Activated naive CD8-positive, alpha-beta T cell treated with anti-CD3 and anti-CD28 coated beads, Interleukin-2, amount 50 U/mL, for 24 hours (primary cell): Measurements from ENCODE around the gene ARF4.
A peak's percentile ranks its signal among the peaks of the same experiment; 100 is the strongest.

Experiments used
- ATAC-seq: fragments of 150-1000 bp; cut with Tn5 transposase; one replicate; pipeline ENCODE4 v1.10.0; 2021
- DNase-seq: peaks from one replicate; pipeline ENCODE4 v3.0.0; 2021
- H3K27ac Mint-ChIP-seq: one replicate; pipeline ENCODE4 v1.8.0; 2021; ENCODE audit warnings: mild to moderate bottlenecking, mixed read lengths
- H3K27me3 Mint-ChIP-seq: one replicate; pipeline ENCODE4 v1.8.0; 2021; ENCODE audit warnings: mixed read lengths
- H3K36me3 Mint-ChIP-seq: one replicate; pipeline ENCODE4 v1.8.0; 2021; ENCODE audit warnings: low read depth, mixed read lengths
- H3K4me1 Mint-ChIP-seq: one replicate; pipeline ENCODE4 v1.8.0; 2021; ENCODE audit warnings: mixed read lengths
- H3K4me3 Mint-ChIP-seq: one replicate; pipeline ENCODE4 v1.8.0; 2021; ENCODE audit warnings: mild to moderate bottlenecking, moderate library complexity, mixed read lengths
- H3K9me3 Mint-ChIP-seq: one replicate; pipeline ENCODE4 v1.8.0; 2021; ENCODE audit warnings: mixed read lengths

Gene ARF4

DNA sequence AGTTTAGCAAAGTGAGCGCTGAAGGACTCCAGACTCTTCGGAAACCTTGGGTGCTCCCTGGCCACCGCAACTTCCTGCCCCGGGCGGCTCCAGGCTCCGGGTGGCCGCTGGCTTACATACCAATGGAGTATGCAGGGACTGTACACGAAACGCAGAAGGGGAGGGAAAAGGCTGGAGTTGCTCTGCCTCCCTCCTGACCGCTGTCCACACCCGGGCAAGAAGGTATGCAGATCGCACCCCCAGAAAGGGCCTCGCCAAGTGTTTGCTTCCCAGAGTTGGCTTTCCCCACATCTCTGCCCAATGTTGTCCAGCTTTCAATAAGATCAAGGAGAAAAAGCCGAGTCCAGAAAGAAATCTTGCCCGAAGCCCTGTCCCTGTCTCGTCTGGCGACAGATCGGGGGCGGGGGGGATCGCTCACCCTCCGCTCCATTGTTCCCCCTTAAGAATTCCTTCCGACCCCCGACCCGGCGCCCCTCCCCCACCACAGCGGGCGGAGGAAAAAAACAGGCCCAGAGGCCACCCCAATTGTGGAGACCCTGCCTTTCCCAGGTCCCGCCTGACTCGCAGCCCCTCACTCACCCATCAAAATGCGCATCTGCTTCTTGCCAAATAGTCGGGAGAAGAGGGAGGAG lies 533 bp downstream of the ARF4 start:
- Mint-ChIP-seq H3K36me3 (peaks cover 34% of the 10 kb centered on the region), H3K4me1 (peaks cover 45% of the 10 kb centered on the region), H3K4me3 (peak overlapping the region; percentile 98), H3K27me3 (peaks cover 3% of the 10 kb centered on the region), H3K27ac (peak overlapping the region; percentile 100), H3K9me3 (no peaks in the 10 kb centered on the region)
- DNase-seq, result peak; percentile 63
- ATAC-seq, result no peak

DNA sequence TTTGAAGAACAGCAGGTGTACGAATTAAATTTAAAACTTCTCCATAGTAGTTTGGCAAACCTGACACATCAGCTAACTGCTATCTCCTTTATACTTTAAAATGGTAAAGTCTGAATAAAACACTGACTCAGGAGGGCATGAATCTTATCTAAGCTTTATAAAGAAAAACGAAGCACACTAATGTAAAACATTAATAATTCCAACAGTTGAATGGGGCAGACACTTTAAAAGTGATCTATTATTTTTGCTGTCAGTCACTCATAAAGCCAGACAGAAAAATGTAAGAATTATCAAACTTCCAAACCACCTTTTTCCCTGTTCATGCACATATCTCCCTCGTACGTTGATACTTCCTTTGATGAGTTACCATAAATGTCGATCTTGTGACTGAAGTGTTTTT lies 2.6 kb downstream of the ARF4 start:
- Mint-ChIP-seq H3K4me3 (peak overlapping the region; percentile 98), H3K27ac (peak overlapping the region; percentile 59), H3K36me3 (peaks cover 36% of the 10 kb centered on the region), H3K4me1 (peaks cover 47% of the 10 kb centered on the region), H3K9me3 (no peaks in the 10 kb centered on the region), H3K27me3 (peaks cover 3% of the 10 kb centered on the region)
- DNase-seq, result no peak
- ATAC-seq, result no peak

DNA sequence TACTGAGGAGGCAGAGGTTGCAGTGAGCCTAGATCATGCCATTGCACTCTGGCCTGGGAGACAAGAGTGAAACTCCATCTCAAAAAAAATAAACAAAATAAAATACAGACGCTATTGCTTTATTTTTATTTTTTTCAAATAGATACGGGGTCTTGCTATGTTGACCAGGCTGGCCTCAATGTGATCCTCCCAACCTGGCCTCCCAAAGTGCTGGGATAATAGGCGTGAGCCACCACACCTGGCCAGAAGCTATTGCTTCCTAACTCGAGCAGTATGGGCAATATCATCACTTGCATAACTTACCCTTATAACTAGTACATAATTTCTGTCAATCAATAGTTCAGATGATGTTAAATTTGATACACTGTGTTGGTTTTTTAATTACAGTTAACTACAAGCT lies 3.0 kb downstream of the ARF4 start:
- Mint-ChIP-seq H3K4me3 (peak overlapping the region; percentile 98), H3K27me3 (peaks cover 3% of the 10 kb centered on the region), H3K27ac (no peak overlapping the region), H3K36me3 (peaks cover 36% of the 10 kb centered on the region), H3K4me1 (peaks cover 42% of the 10 kb centered on the region), H3K9me3 (no peaks in the 10 kb centered on the region)
- DNase-seq, result no peak
- ATAC-seq, result no peak

DNA sequence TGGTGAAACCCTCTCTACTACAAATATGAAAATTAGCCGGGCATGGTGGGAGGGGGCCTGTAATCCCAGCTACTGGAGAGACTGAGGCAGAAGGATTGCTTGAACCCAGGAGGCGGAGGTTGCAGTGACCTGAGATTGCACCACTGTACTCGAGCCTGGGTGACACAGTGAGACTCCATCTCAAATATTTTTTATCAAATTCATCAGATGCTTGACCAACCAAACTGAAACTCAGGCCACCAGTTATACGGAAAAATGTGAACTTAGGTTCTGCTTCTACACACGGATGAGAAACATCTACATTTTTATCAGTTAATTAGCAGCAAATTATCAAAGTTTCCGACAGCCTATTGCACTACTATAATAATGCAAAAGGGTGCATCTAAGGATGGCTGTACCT lies 4.8 kb downstream of the ARF4 start:
- Mint-ChIP-seq H3K27me3 (no peaks in the 10 kb centered on the region), H3K4me1 (peaks cover 38% of the 10 kb centered on the region), H3K36me3 (peaks cover 33% of the 10 kb centered on the region), H3K9me3 (no peaks in the 10 kb centered on the region), H3K4me3 (no peak overlapping the region), H3K27ac (no peak overlapping the region)
- ATAC-seq (no peak), DNase-seq (no peak)

DNA sequence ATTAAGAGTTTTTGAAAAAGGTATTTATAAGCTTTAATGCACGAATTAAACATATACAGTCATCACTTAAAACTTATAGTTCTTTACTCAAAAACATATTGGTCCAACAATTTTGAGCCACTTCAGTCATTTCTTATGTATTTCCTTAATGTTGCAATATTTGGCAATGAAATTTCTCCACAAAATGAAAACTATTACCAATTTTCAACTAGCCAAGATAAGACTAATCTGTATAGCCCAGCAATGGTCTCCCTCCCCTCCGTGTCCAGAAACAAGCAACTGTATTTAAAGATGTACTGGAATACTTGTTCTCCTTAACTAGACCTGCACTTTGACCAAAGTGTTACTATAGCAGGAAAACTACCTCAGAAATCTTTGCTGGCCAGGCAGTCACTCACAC lies 9.2 kb downstream of the ARF4 start:
- Mint-ChIP-seq H3K4me3 (no peak overlapping the region), H3K27ac (no peak overlapping the region), H3K4me1 (peaks cover 28% of the 10 kb centered on the region), H3K9me3 (no peaks in the 10 kb centered on the region), H3K36me3 (peaks cover 24% of the 10 kb centered on the region), H3K27me3 (no peaks in the 10 kb centered on the region)
- ATAC-seq (no peak), DNase-seq (no peak)

DNA sequence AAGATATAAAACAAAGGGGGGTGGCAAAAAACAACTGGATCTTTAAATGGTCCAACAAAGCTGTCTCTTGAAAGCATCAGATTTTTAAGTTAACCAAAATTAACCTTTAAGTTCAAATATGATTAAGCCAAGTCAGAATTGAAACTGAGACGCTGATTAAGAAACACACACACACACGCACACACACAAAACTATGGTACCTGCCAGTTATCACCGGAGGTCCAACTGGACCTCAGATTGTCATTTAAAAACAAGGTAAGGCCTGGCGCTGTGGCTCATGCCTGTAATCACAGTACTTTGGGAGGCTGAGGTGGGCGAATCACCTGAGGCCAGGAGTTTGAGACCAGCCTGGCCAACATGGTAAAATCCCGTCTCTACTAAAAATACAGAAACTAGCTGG lies 10.4 kb downstream of the ARF4 start:
- DNase-seq (no peak), ATAC-seq (no peak)
- no peak overlapping the region for H3K4me3 Mint-ChIP-seq
- H3K36me3 Mint-ChIP-seq, result peaks cover 26% of the 10 kb centered on the region
- H3K4me1 Mint-ChIP-seq, result peaks cover 24% of the 10 kb centered on the region
- no peaks in the 10 kb centered on the region for H3K27me3 Mint-ChIP-seq
- no peak overlapping the region for H3K27ac Mint-ChIP-seq
- H3K9me3 Mint-ChIP-seq, result no peaks in the 10 kb centered on the region

DNA sequence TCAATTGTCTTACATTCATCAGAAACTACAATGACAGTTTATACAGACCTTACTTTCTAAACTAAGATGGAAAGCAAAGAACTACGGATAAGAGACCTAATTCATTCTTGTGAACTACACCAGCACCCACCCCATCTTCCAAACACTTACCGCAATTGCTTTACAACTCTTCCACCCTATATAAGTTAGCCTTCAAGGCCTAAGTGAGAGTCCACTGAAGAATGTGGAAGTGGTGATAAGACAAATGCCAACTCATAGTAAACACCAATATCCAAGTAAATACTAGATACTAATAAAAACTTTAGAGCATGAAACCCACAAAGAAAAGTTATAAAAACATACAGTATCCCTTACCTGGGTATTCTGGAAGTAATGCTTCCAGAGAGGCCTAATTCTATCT lies 13.6 kb downstream of the ARF4 start:
- Mint-ChIP-seq H3K9me3 (no peaks in the 10 kb centered on the region), H3K4me3 (no peak overlapping the region), H3K4me1 (peaks cover 21% of the 10 kb centered on the region), H3K27me3 (no peaks in the 10 kb centered on the region), H3K36me3 (peaks cover 38% of the 10 kb centered on the region), H3K27ac (no peak overlapping the region)
- no peak for DNase-seq
- no peak for ATAC-seq

DNA sequence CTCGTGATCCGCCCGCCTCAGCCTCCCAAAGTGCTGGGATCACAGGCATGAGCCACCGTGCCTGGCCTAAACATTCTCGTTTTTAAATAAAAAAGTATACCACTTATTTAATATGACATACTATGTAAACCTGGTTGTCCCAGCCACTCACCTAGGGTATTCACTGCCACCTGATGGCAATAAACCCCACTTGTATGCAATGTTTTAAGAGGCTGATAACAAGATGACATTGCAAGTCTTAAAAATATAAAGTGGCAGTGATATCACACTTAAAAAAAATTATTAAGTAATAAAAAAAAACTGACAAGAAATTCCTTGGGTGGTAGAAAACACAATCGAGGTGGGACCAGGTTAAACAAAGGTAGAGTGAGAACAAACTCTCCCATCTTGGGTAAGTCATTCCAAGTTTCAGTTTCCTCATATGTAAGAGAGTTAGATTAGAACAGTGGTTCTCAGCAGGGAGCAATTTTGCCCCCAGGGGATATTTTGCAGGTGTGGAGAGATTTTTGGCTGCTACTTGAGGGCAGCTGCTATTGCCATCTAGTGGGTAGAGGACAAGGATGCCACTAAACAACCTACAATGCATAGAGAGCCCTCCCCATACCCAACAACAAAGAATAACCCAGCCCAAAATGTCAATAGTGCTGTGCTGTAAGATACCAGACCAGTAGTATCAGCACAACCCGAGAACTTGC lies 14.5 kb downstream of the ARF4 start:
- H3K4me1 Mint-ChIP-seq, result peaks cover 21% of the 10 kb centered on the region
- H3K4me3 Mint-ChIP-seq, result no peak overlapping the region
- no peaks in the 10 kb centered on the region for H3K9me3 Mint-ChIP-seq
- no peaks in the 10 kb centered on the region for H3K27me3 Mint-ChIP-seq
- no peak for DNase-seq
- no peak for ATAC-seq
- H3K27ac Mint-ChIP-seq, result no peak overlapping the region
- H3K36me3 Mint-ChIP-seq, result peaks cover 42% of the 10 kb centered on the region

DNA sequence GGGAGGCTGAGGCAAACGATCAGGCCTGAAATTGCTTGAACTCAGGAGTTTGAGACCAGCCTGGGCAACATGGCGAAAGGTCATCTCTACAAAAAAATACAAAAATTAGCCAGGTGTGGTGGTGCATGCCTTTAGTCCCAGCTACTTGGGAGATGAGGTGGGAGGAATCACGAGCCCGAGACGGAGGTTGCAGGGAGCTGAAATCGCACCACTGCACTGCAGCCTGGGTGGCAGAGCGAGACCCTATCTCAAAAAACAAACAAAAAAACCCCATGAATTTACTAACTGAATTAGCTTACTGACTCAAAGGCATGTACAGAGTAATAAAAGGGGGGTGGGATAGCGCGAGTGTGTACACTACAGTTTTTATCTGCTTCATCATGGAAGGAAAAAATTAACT lies 19.3 kb downstream of the ARF4 start:
- Mint-ChIP-seq H3K4me1 (peaks cover 20% of the 10 kb centered on the region), H3K27ac (peak overlapping the region; percentile 9), H3K4me3 (no peak overlapping the region), H3K27me3 (no peaks in the 10 kb centered on the region), H3K9me3 (no peaks in the 10 kb centered on the region), H3K36me3 (peaks cover 61% of the 10 kb centered on the region)
- DNase-seq, result no peak
- ATAC-seq, result no peak

DNA sequence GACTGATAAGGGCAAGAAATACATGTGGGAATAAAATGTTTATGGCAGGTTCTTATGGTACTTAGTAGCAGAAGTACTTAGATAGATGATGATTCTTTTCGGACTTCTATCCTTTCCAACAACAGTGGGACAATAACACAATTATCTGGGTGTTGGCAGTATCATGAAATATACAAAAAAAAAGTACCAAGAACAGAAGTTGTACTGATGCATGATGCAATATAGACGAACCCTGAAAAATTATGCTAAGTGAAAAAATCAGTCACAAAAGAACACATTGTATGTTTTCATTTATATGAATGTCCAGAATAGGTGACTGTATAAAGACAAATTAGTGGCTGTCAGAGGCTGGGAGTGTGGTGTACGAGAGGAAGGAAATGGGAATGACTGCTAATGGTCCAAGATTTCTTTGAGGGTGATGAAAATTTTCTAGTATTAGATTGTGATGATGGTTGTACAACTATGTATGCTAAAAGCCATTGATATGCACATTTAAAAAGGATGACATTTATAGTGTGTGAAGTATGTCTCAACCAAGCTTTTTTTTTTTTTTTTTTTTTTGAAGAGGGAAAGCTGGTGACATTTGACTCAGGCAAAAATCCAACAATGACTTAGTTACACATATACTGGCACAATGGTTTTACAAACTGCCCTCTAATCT lies 21.0 kb downstream of the ARF4 start:
- no peaks in the 10 kb centered on the region for H3K27me3 Mint-ChIP-seq
- no peaks in the 10 kb centered on the region for H3K9me3 Mint-ChIP-seq
- ATAC-seq (no peak), DNase-seq (no peak)
- peaks cover 20% of the 10 kb centered on the region for H3K4me1 Mint-ChIP-seq
- H3K27ac Mint-ChIP-seq, result peak overlapping the region; percentile 32
- H3K36me3 Mint-ChIP-seq, result peaks cover 67% of the 10 kb centered on the region
- H3K4me3 Mint-ChIP-seq, result no peak overlapping the region

DNA sequence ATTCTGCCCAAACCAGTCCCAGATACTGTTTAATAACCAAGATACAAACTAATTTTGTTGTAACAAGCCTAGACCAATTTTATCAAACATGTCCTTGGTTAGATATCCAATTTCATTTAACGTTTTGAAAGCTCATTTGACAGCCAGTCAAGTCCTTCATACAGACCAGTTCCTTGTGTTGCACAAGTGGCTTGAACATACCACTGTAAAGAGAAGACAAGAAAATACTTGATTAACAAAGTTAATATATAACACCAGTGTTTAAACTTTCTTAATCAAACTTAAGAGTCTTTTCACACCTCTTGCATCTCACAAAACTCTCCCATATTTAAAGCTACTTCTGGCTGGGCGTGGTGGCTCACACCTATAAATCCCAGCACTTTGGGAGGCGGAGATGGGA lies 25.0 kb downstream of the ARF4 start:
- Mint-ChIP-seq H3K27ac (no peak overlapping the region), H3K9me3 (no peaks in the 10 kb centered on the region), H3K36me3 (peaks cover 55% of the 10 kb centered on the region), H3K4me3 (no peak overlapping the region), H3K27me3 (no peaks in the 10 kb centered on the region), H3K4me1 (peaks cover 16% of the 10 kb centered on the region)
- ATAC-seq (no peak), DNase-seq (no peak)

DNA sequence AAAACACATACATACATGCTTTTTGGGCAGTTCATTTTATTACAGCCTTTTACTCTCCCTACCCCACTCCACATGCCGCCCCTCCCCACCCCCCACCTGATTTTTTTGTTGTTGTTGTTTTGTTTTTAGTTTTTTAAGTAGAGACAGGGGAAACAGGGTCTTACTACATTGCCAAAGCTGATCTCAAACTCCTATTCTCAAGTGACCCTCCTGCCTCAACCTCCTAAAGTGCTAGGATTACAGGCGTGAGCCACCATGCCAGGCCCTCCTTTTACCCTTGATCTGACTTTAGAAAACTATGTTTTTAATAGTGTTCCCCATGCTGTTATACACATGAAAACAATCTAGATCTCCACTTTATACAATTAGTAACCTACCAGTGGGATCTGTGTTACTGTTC lies 26.3 kb downstream of the ARF4 start:
- Mint-ChIP-seq H3K36me3 (peaks cover 48% of the 10 kb centered on the region), H3K4me3 (no peak overlapping the region), H3K4me1 (peaks cover 7% of the 10 kb centered on the region), H3K27ac (peak overlapping the region; percentile 4), H3K9me3 (no peaks in the 10 kb centered on the region), H3K27me3 (no peaks in the 10 kb centered on the region)
- ATAC-seq (no peak), DNase-seq (no peak)

DNA sequence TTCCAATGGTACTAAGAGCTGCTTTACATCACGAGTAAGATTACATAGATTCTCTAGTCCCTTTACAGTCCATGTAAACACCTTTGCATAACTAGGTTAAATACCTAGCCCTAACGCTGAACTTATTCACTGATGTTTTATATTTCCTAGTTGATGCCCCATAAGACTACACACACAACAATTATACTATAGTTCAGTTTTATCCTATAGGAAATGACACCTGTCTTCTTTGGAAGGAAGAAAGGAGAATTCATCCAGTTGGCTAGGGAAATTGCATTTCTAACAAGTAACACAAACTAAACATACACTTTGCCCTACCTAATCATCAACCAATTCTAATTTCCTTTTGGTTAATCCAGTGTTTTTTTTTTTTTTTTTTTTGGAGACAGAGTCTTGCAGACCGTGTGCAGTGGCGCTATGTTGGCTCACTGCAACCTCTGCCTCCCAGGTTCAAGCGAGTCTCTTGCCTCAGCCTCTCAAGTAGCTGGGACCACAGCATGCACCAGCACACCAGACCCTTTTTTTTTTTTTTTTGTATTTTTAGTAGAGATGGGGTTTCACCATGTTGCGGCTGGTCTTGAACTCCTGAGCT lies 27.2 kb downstream of the ARF4 start:
- Mint-ChIP-seq H3K36me3 (peaks cover 39% of the 10 kb centered on the region), H3K27me3 (no peaks in the 10 kb centered on the region), H3K4me1 (peaks cover 7% of the 10 kb centered on the region), H3K4me3 (no peak overlapping the region), H3K27ac (no peak overlapping the region), H3K9me3 (no peaks in the 10 kb centered on the region)
- no peak for ATAC-seq
- no peak for DNase-seq

DNA sequence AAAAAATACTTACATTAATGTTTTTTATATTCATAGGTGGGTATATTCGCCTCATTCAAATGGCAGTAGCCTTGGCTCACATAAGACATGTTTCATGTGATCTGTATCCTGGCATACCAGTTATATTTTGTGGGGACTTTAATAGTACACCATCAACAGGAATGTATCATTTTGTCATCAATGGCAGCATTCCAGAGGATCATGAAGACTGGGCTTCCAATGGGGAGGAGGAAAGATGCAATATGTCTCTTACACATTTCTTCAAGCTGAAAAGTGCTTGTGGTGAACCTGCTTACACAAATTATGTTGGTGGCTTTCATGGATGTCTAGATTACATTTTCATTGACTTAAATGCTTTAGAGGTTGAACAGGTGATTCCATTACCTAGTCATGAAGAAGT lies 37.6 kb downstream of the ARF4 start:
- Mint-ChIP-seq H3K27ac (no peak overlapping the region), H3K9me3 (no peaks in the 10 kb centered on the region), H3K27me3 (no peaks in the 10 kb centered on the region), H3K4me1 (peaks cover 50% of the 10 kb centered on the region), H3K4me3 (peak overlapping the region; percentile 74), H3K36me3 (peaks cover 50% of the 10 kb centered on the region)
- DNase-seq (no peak), ATAC-seq (no peak)

DNA sequence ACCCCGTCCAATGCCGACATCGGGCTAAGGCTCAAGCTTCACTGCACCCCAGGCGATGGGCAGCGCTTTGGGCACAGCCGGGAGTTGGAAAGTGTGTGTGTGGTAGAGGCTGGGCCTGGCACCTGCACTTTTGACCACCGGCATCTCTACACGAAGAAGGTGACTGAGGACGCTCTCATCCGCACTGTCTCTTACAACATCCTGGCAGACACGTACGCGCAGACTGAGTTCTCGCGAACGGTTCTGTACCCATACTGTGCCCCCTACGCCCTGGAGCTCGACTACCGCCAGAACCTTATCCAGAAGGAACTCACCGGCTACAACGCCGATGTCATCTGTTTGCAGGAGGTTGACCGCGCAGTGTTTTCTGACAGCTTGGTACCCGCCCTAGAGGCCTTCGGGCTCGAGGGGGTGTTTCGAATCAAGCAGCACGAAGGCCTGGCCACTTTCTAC lies 40.0 kb downstream of the ARF4 start:
- Mint-ChIP-seq H3K4me3 (peak overlapping the region; percentile 95), H3K4me1 (peaks cover 46% of the 10 kb centered on the region)
- DNase-seq, result peak; percentile 43

More for the DNA sequence above, 40.0 kb downstream of the ARF4 start:
- ATAC-seq, result peak; percentile 57
- peak overlapping the region; percentile 99 for H3K27ac Mint-ChIP-seq
- peaks cover 39% of the 10 kb centered on the region for H3K36me3 Mint-ChIP-seq
- no peaks in the 10 kb centered on the region for H3K9me3 Mint-ChIP-seq
- no peaks in the 10 kb centered on the region for H3K27me3 Mint-ChIP-seq
